Neuronal stem cell (in vitro differentiated cells): ENCODE data around the gene TOMT.
A peak's percentile ranks its signal among the peaks of the same experiment; 100 is the strongest.

Source experiments
- DNase-seq: peaks from one replicate; pipeline ENCODE4 v3.0.0-alpha.2; 2013; ENCODE audit warnings: low spot score
- H2AFZ ChIP-seq: one replicate; pipeline ENCODE4 v1.6.1; 2013; ENCODE audit warnings: mild to moderate bottlenecking, low read length, inconsistent platforms
- H2AK5ac ChIP-seq: 2 replicates; pipeline ENCODE4 v1.6.1; 2013; ENCODE audit warnings: low read depth, mild to moderate bottlenecking, inconsistent platforms, low read length, moderate library complexity, mixed read lengths
- H2BK120ac ChIP-seq: 2 replicates; pipeline ENCODE4 v1.6.1; 2013; ENCODE audit warnings: low read depth, mild to moderate bottlenecking, inconsistent platforms, low read length, moderate library complexity, mixed read lengths
- H2BK12ac ChIP-seq: one replicate; pipeline ENCODE4 v1.6.1; 2013; ENCODE audit warnings: low read length, inconsistent platforms
- H2BK15ac ChIP-seq: 2 replicates; pipeline ENCODE4 v1.6.1; 2013; ENCODE audit warnings: mild to moderate bottlenecking, low read length, inconsistent platforms, mixed read lengths
- H2BK5ac ChIP-seq: one replicate; pipeline ENCODE4 v1.6.1; 2013; ENCODE audit warnings: inconsistent platforms, mild to moderate bottlenecking, low read length, moderate library complexity
- H3K14ac ChIP-seq: one replicate; pipeline ENCODE4 v1.6.1; 2013; ENCODE audit warnings: low read length, inconsistent platforms
- H3K18ac ChIP-seq: 2 replicates; pipeline ENCODE4 v1.6.1; 2013; ENCODE audit warnings: low read length, inconsistent platforms
- H3K23ac ChIP-seq: 2 replicates; pipeline ENCODE4 v1.6.1; 2013; ENCODE audit warnings: low read depth, mild to moderate bottlenecking, mixed read lengths, low read length, inconsistent platforms; ENCODE audit not compliant: poor library complexity
- H3K27ac ChIP-seq: replicated peaks from 3 replicates; pipeline ENCODE4 v1.5.1; 2013; ENCODE audit warnings: low read length, inconsistent platforms
- H3K27me3 ChIP-seq, 3 experiments: 2 replicates each; pipeline ENCODE4 v1.6.1; 2013; ENCODE audit warnings: low read length in 3 of 3, mild to moderate bottlenecking in 2 of 3, inconsistent platforms in 1 of 3, low read depth in 1 of 3, mixed read lengths in 1 of 3, moderate library complexity in 1 of 3; ENCODE audit not compliant: control insufficient read depth in 3 of 3, insufficient read depth in 3 of 3
- H3K36me3 ChIP-seq, 2 donors: replicated peaks in 1 of 2; 2 replicates each; pipeline ENCODE4 v1.6.1; 2013; ENCODE audit warnings: low read length in 2 of 2; ENCODE audit not compliant: control insufficient read depth in 2 of 2, insufficient read depth in 2 of 2
- H3K4ac ChIP-seq: 2 replicates; pipeline ENCODE4 v1.6.1; 2013; ENCODE audit warnings: inconsistent platforms, mild to moderate bottlenecking, low read length, moderate library complexity
- H3K4me1 ChIP-seq, 2 donors: 1 replicate in 1 of 2; 2 replicates in 1 of 2; pipeline ENCODE4 v1.6.1; 2013; ENCODE audit warnings: low read length in 2 of 2, low read depth in 1 of 2; ENCODE audit not compliant: control insufficient read depth in 2 of 2, insufficient read depth in 1 of 2
- H3K4me2 ChIP-seq: one replicate; pipeline ENCODE4 v1.6.1; 2013; ENCODE audit warnings: mild to moderate bottlenecking, low read length, inconsistent platforms; ENCODE audit not compliant: insufficient read depth, poor library complexity, severe bottlenecking
- H3K4me3 ChIP-seq, 2 donors: 2 replicates each; pipeline ENCODE4 v1.5.1; 2013; ENCODE audit warnings: low read length in 2 of 2, mild to moderate bottlenecking in 2 of 2, inconsistent platforms in 1 of 2, moderate library complexity in 1 of 2
- H3K79me1 ChIP-seq: one replicate; pipeline ENCODE4 v1.6.1; 2013; ENCODE audit warnings: low read depth, mild to moderate bottlenecking, inconsistent platforms, low read length, moderate library complexity
- H3K9ac ChIP-seq: one replicate; pipeline ENCODE4 v1.6.1; 2013; ENCODE audit warnings: mild to moderate bottlenecking, low read depth, low read length, inconsistent platforms; ENCODE audit not compliant: poor library complexity
- H3K9me3 ChIP-seq, 2 donors: replicated peaks in 1 of 2; 2 replicates each; pipeline versions ENCODE3 to v1.6.1; 2013; ENCODE audit warnings: low read length in 2 of 2, mild to moderate bottlenecking in 2 of 2, inconsistent platforms in 1 of 2, low read depth in 1 of 2, mixed read lengths in 1 of 2, moderate library complexity in 1 of 2; ENCODE audit not compliant: control insufficient read depth in 2 of 2, insufficient read depth in 1 of 2
- H4K8ac ChIP-seq: one replicate; pipeline ENCODE4 v1.6.1; 2013; ENCODE audit warnings: low read depth, mild to moderate bottlenecking, inconsistent platforms, low read length, moderate library complexity
- H4K91ac ChIP-seq: one replicate; pipeline ENCODE4 v1.6.1; 2013; ENCODE audit warnings: low read length, low read depth, mild to moderate bottlenecking, inconsistent platforms; ENCODE audit not compliant: poor library complexity
- WGBS, 2 donors: extraction: QIAGEN DNeasy Blood & Tissue Kit; methylation state at CpG; one replicate each; pipeline ENCODE4 v1.1.7; 2013; ENCODE audit warnings: missing lambda C conversion rate in 2 of 2, mixed read lengths in 1 of 2; ENCODE audit not compliant: insufficient read length in 2 of 2, insufficient replicate concordance in 1 of 2; ENCODE audit errors: extremely low coverage in 2 of 2; 5-methylcytosine and 5-hydroxymethylcytosine counted together

Gene TOMT

GRCh38 chr11:72116019-72116755 is 10.5 kb downstream of the TOMT start:
- H3K14ac ChIP-seq, result no peak overlapping the region
- H2AK5ac ChIP-seq, result no peak overlapping the region
- H3K36me3 ChIP-seq, result no peaks in the 10 kb centered on the region
- H3K18ac ChIP-seq, result no peak overlapping the region
- WGBS, 2 donors, result no CpG with 5 or more reads among the region's 6 CpGs
- H4K91ac ChIP-seq, result no peak overlapping the region
- H4K8ac ChIP-seq, result no peak overlapping the region
- H3K27me3 ChIP-seq, result no peaks in the 10 kb centered on the region
- no peak overlapping the region for H3K27ac ChIP-seq
- no peak overlapping the region for H3K9ac ChIP-seq
- H2BK15ac ChIP-seq, result no peak overlapping the region
- peaks cover 0 to 6% of the 10 kb centered on the region in 2 donors for H3K4me1 ChIP-seq
- no peak overlapping the region for H3K4me2 ChIP-seq
- H3K79me1 ChIP-seq, result no peaks in the 10 kb centered on the region
- no peak overlapping the region for H3K4ac ChIP-seq
- H2BK120ac ChIP-seq, result no peak overlapping the region
- H3K4me3 ChIP-seq, result no peak overlapping the region
- no peak overlapping the region for H2AFZ ChIP-seq
- H2BK12ac ChIP-seq, result no peak overlapping the region
- no peak overlapping the region for H2BK5ac ChIP-seq
- H3K9me3 ChIP-seq, result no peaks in the 10 kb centered on the region
- DNase-seq, result no peak
- H3K23ac ChIP-seq, result no peak overlapping the region

DNA sequence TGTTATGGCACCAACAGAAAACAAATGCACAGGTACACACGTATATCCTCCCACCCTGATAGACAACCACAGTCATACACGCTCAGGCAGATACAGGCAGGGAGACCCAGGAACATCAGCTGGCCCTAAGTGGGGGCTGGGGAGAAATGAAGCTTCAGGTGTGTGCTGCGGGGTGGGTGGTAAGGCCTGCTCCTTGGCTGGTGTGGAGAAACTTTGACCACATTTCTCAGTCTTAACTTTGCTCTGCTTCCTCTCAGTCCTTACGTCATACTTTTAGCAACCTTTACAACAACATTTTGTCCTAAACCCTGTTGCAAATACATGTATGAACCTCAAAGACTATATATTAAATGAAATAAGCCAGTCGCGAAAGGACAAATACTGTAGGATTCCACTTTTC is 13.5 kb downstream of the TOMT start:
- no peak overlapping the region for H3K4me2 ChIP-seq
- no peak overlapping the region for H3K18ac ChIP-seq
- H3K27ac ChIP-seq, result no peak overlapping the region
- no CpG with 5 or more reads among the region's 6 CpGs for WGBS, 2 donors
- no peak overlapping the region for H2BK12ac ChIP-seq
- no peak overlapping the region for H2BK15ac ChIP-seq
- H3K9me3 ChIP-seq, result no peaks in the 10 kb centered on the region
- no peaks in the 10 kb centered on the region for H3K79me1 ChIP-seq
- H3K4ac ChIP-seq, result no peak overlapping the region
- no peak overlapping the region for H4K91ac ChIP-seq
- H2BK120ac ChIP-seq, result no peak overlapping the region
- H3K27me3 ChIP-seq, result no peaks in the 10 kb centered on the region
- no peak overlapping the region for H2AK5ac ChIP-seq
- no peak overlapping the region for H3K9ac ChIP-seq
- peak overlapping the region; percentile 57 for H2AFZ ChIP-seq
- H3K14ac ChIP-seq, result no peak overlapping the region
- H3K23ac ChIP-seq, result no peak overlapping the region
- H3K36me3 ChIP-seq, result no peaks in the 10 kb centered on the region
- H3K4me1 ChIP-seq, result no peaks in the 10 kb centered on the region
- H4K8ac ChIP-seq, result no peak overlapping the region
- no peak overlapping the region for H3K4me3 ChIP-seq
- DNase-seq, result no peak
- no peak overlapping the region for H2BK5ac ChIP-seq

- no CpG with 5 or more reads among the region's 2 CpGs for WGBS, 2 donors
- no peak overlapping the region for H3K4me3 ChIP-seq
Observed at GRCh38 chr11:72120930-72121329, 15.2 kb downstream of the TOMT start.

GRCh38 chr11:72122607-72123006 is 16.9 kb downstream of the TOMT start:
- no peak for DNase-seq
- H3K27me3 ChIP-seq, result no peaks in the 10 kb centered on the region
- H3K4me2 ChIP-seq, result no peak overlapping the region
- no peak overlapping the region for H2AK5ac ChIP-seq
- no peak overlapping the region for H3K9ac ChIP-seq
- H3K23ac ChIP-seq, result no peak overlapping the region
- H2AFZ ChIP-seq, result no peak overlapping the region
- H3K14ac ChIP-seq, result no peak overlapping the region
- H3K4me3 ChIP-seq, result no peak overlapping the region
- no peak overlapping the region for H2BK5ac ChIP-seq
- no peak overlapping the region for H4K91ac ChIP-seq
- no peaks in the 10 kb centered on the region for H3K36me3 ChIP-seq
- H3K27ac ChIP-seq, result no peak overlapping the region
- no peaks in the 10 kb centered on the region for H3K79me1 ChIP-seq
- H2BK15ac ChIP-seq, result no peak overlapping the region
- H2BK120ac ChIP-seq, result no peak overlapping the region
- no CpG with 5 or more reads among the region's 1 CpG for WGBS, 2 donors
- H3K4ac ChIP-seq, result no peak overlapping the region
- H2BK12ac ChIP-seq, result no peak overlapping the region
- no peaks in the 10 kb centered on the region for H3K4me1 ChIP-seq
- H3K18ac ChIP-seq, result no peak overlapping the region
- H3K9me3 ChIP-seq, result no peaks in the 10 kb centered on the region
- H4K8ac ChIP-seq, result no peak overlapping the region

More at GRCh38 chr11:72120930-72121329, 15.2 kb downstream of the TOMT start:
- Histone ChIP-seq H3K79me1 (no peaks in the 10 kb centered on the region), H3K36me3 (no peaks in the 10 kb centered on the region), H3K23ac (no peak overlapping the region), H2AK5ac (no peak overlapping the region), H3K18ac (no peak overlapping the region), H3K27ac (no peak overlapping the region), H2AFZ (no peak overlapping the region), H3K9me3 (no peaks in the 10 kb centered on the region), H3K9ac (no peak overlapping the region), H2BK5ac (no peak overlapping the region), H3K4ac (no peak overlapping the region), H3K4me2 (no peak overlapping the region), H3K14ac (peak overlapping the region; percentile 23), H4K91ac (no peak overlapping the region), H4K8ac (no peak overlapping the region), H2BK12ac (no peak overlapping the region), H3K27me3 (no peaks in the 10 kb centered on the region), H2BK15ac (no peak overlapping the region), H3K4me1 (no peaks in the 10 kb centered on the region), H2BK120ac (no peak overlapping the region)
- no peak for DNase-seq
